ENCODE results near the gene TAS1R1.

DNA sequence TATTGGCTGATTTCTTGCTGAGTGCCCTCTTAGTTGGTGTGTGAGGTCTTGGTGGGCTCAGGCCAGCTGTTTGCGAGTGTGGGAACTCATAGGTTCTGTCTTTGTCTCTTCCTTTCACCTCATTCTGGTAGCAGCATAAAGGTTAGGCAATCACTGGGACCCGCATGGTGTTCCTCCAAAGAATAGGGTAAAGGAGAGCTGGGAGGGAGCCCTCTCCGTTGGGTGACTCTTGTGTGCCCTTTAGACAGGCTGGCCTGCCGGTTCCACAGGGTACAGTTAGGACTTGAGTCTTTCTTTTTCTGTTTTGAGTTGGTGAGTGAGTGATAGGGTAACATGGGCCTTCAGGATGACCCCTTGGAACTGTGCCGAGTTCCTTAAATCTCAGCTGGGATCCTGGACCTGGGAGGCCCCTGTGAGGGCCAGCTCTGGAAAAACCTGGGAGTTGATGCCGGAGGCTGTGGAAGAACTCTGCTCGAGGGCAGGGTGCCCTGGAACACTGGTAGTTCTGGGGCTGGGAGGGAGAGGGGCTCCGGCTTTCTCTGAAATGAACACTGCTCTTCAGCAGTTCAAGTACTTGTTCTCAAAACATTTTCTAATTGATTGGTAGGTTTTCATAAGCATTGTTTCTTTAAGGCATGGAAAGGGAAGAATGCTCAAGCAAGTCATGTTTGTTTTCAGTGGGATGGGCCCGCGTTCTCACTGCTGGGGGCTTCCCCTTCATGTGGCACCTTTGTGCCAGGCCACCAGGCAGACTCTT, 67.5 kb downstream of the TAS1R1 start:
- no peak for TF ChIP-seq POLR2AphosphoS5 (IDR thresholded peaks at IDR 0.05)
- TF ChIP-seq, protein P1, sequence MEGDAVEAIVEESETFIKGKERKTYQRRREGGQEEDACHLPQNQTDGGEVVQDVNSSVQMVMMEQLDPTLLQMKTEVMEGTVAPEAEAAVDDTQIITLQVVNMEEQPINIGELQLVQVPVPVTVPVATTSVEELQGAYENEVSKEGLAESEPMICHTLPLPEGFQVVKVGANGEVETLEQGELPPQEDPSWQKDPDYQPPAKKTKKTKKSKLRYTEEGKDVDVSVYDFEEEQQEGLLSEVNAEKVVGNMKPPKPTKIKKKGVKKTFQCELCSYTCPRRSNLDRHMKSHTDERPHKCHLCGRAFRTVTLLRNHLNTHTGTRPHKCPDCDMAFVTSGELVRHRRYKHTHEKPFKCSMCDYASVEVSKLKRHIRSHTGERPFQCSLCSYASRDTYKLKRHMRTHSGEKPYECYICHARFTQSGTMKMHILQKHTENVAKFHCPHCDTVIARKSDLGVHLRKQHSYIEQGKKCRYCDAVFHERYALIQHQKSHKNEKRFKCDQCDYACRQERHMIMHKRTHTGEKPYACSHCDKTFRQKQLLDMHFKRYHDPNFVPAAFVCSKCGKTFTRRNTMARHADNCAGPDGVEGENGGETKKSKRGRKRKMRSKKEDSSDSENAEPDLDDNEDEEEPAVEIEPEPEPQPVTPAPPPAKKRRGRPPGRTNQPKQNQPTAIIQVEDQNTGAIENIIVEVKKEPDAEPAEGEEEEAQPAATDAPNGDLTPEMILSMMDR (IDR thresholded peaks at IDR 0.05): no peak
- TF ChIP-seq POLR2A (IDR thresholded peaks at IDR 0.05): no peak

All from breast epithelium (tissue), 3 donors.